IMR-90 (cell line): ENCODE measurements around the gene RBFOX2. TPM values are rescaled to one million over a fixed set of nuclear protein-coding genes. Genes with fewer than 3 reads are reported as not detected.

Experiments used
- ATAC-seq: fragments of 200-7000 bp; cut with Tn5 transposase; 2 replicates; pipeline ENCODE4 v1.9.1; 2020; ENCODE audit warnings: low read depth, mild to moderate bottlenecking, moderate library complexity
- BruUV-seq: library from RNA; stranded (reverse); fragments of 400-500 nt; replicated peaks from 2 replicates; lab custom pipeline; 2021; lab: Mats Ljungman, UMichigan
- CTCF ChIA-PET: fragments of 300-600 bp; formaldehyde crosslinking; extraction: SDS; loops from one replicate; lab custom pipeline; 2021; ENCODE audit warnings: antibody characterized with exemption; lab: Yijun Ruan, JAX
- POLR2A ChIA-PET: fragments of 300-600 bp; sonication (Branson Sonifier 250); formaldehyde crosslinking; loops from one replicate; lab custom pipeline; 2022; ENCODE audit warnings: antibody characterized with exemption; ENCODE audit not compliant: unreplicated experiment; lab: Charles Lee
- DNase-seq: peaks from one replicate; pipeline ENCODE4 v3.0.0; 2013
- H2AFZ ChIP-seq: replicated peaks from 2 replicates; pipeline ENCODE3; 2013; ENCODE audit warnings: low read length, mild to moderate bottlenecking; ENCODE audit not compliant: poor library complexity
- H2AK5ac ChIP-seq: 2 replicates; pipeline ENCODE4 v1.6.1; 2013; ENCODE audit warnings: low read depth, low read length, inconsistent platforms
- H2AK9ac ChIP-seq: replicated peaks from 2 replicates; pipeline ENCODE3; 2013; ENCODE audit warnings: mild to moderate bottlenecking, low read depth, low read length, moderate library complexity; ENCODE audit not compliant: poor library complexity
- H2BK120ac ChIP-seq: 2 replicates; pipeline ENCODE4 v1.6.1; 2013; ENCODE audit warnings: low read depth, low read length, inconsistent platforms
- H2BK15ac ChIP-seq: 3 replicates; pipeline ENCODE4 v1.6.1; 2013; ENCODE audit warnings: low read depth, low read length, inconsistent platforms
- H2BK20ac ChIP-seq: 2 replicates; pipeline ENCODE4 v1.6.1; 2013; ENCODE audit warnings: low read depth, mild to moderate bottlenecking, inconsistent platforms, low read length, moderate library complexity
- H2BK5ac ChIP-seq: 2 replicates; pipeline ENCODE4 v1.6.1; 2013; ENCODE audit warnings: mild to moderate bottlenecking, low read depth, low read length, inconsistent platforms; ENCODE audit not compliant: poor library complexity, severe bottlenecking
- H3K14ac ChIP-seq: replicated peaks from 2 replicates; pipeline ENCODE4 v1.6.1; 2013; ENCODE audit warnings: low read depth, low read length, inconsistent platforms
- H3K18ac ChIP-seq: 2 replicates; pipeline ENCODE4 v1.6.1; 2013; ENCODE audit warnings: low read depth, low read length, control low read depth
- H3K23ac ChIP-seq: 2 replicates; pipeline ENCODE4 v1.6.1; 2013; ENCODE audit warnings: low read depth, low read length, inconsistent platforms
- H3K27ac ChIP-seq: 2 replicates; pipeline ENCODE4 v1.5.1; 2013; ENCODE audit warnings: mild to moderate bottlenecking, control low read depth, low read length; ENCODE audit not compliant: insufficient read depth
- H3K27me3 ChIP-seq: 2 replicates; pipeline ENCODE4 v1.6.1; 2013; ENCODE audit warnings: low read length; ENCODE audit not compliant: control insufficient read depth, insufficient read depth
- H3K36me3 ChIP-seq: 2 replicates; pipeline ENCODE4 v1.6.1; 2013; ENCODE audit warnings: low read length, mixed read lengths; ENCODE audit not compliant: control insufficient read depth, insufficient read depth
- H3K4ac ChIP-seq: 2 replicates; pipeline ENCODE4 v1.6.1; 2013; ENCODE audit warnings: low read depth, low read length, inconsistent platforms
- H3K4me1 ChIP-seq: 2 replicates; pipeline ENCODE4 v1.6.1; 2013; ENCODE audit warnings: low read length, mixed read lengths; ENCODE audit not compliant: control insufficient read depth, insufficient read depth
- H3K4me2 ChIP-seq: 2 replicates; pipeline ENCODE4 v1.6.1; 2013; ENCODE audit warnings: low read depth, mild to moderate bottlenecking, control low read depth, low read length, moderate library complexity
- H3K4me3 ChIP-seq: 2 replicates; pipeline ENCODE4 v1.5.1; 2013; ENCODE audit warnings: low read depth, mild to moderate bottlenecking, control low read depth, low read length, moderate library complexity; ENCODE audit not compliant: insufficient read depth
- H3K56ac ChIP-seq: 2 replicates; pipeline ENCODE4 v1.6.1; 2013; ENCODE audit warnings: low read length, inconsistent platforms; ENCODE audit not compliant: insufficient read depth; ENCODE audit errors: extremely low read depth
- H3K79me1 ChIP-seq, 2 experiments: 2 replicates each; pipeline ENCODE4 v1.6.1; 2013; ENCODE audit warnings: low read length in 2 of 2, inconsistent platforms in 1 of 2, low read depth in 1 of 2
- H3K9ac ChIP-seq: 2 replicates; pipeline ENCODE4 v1.6.1; 2013; ENCODE audit warnings: low read depth, low read length, control low read depth
- H3K9me1 ChIP-seq: 2 replicates; pipeline ENCODE4 v1.6.1; 2013; ENCODE audit warnings: low read length, inconsistent platforms; ENCODE audit not compliant: insufficient read depth
- H3K9me3 ChIP-seq: 2 replicates; pipeline ENCODE4 v1.6.1; 2013; ENCODE audit warnings: low read length; ENCODE audit not compliant: control insufficient read depth, insufficient read depth
- H4K20me1 ChIP-seq: 2 replicates; pipeline ENCODE4 v1.6.1; 2013; ENCODE audit warnings: low read length, inconsistent platforms; ENCODE audit not compliant: insufficient read depth
- H4K5ac ChIP-seq: 2 replicates; pipeline ENCODE4 v1.6.1; 2013; ENCODE audit warnings: mild to moderate bottlenecking, low read depth, low read length, control low read depth
- H4K8ac ChIP-seq, 2 experiments: 2 replicates each; pipeline ENCODE4 v1.6.1; 2013; ENCODE audit warnings: low read depth in 2 of 2, low read length in 2 of 2, control low read depth in 1 of 2, inconsistent platforms in 1 of 2
- H4K91ac ChIP-seq: 2 replicates; pipeline ENCODE4 v1.6.1; 2013; ENCODE audit warnings: low read depth, low read length, inconsistent platforms; ENCODE audit not compliant: insufficient read depth
- FOS ChIP-seq: fragments of 150-350 bp; IDR thresholded peaks from 2 replicates; pipeline ENCODE4 v1.6.1; 2016; ENCODE audit warnings: low read depth, low read length
- RFX5 ChIP-seq: IDR thresholded peaks from 2 replicates; pipeline ENCODE4 v1.8.0; 2012; ENCODE audit warnings: low read depth, mild to moderate bottlenecking, low read length, moderate library complexity
- WGBS, 2 experiments: methylation state at CpG; one replicate each; pipeline versions ENCODE4 v1.1.5 to v1.1.7; 2013; ENCODE audit warnings: missing lambda C conversion rate in 2 of 2; ENCODE audit not compliant: insufficient read length in 1 of 2; ENCODE audit errors: extremely low coverage in 2 of 2; 5-methylcytosine and 5-hydroxymethylcytosine counted together
- dilution Hi-C: fragments of 300-500 bp; cut with HindIII; formaldehyde crosslinking; loops from one replicate; pipeline ENCODE4 v1.14.3; 2018; ENCODE audit warnings: low sequenced_read_pairs; ENCODE audit not compliant: unreplicated experiment
- in situ Hi-C: fragments of 300-500 bp; cut with MboI; formaldehyde crosslinking; loops from 3 replicates; pipeline ENCODE4 v1.14.3; 2019; ENCODE audit warnings: low sequenced_read_pairs, inconsistent platforms, mixed read lengths
- intact Hi-C: fragments of 100-400 bp; cut with micrococcal nuclease; formaldehyde crosslinking; loops from 2 replicates; pipeline ENCODE4 v1.10.0; 2022
- polyA plus RNA-seq, 3 experiments: library from polyadenylated mRNA; depleted of rRNA; stranded (reverse); fragments of >200 nt; gene quantifications; 2 replicates each; pipeline ENCODE4 v1.2.3, GENCODE V29; 2012; ENCODE audit warnings: low replicate concordance in 1 of 3
- total RNA-seq: library from RNA; depleted of rRNA; stranded (reverse); fragments of >200 nt; gene quantifications from 2 replicates; pipeline ENCODE4 v1.2.3, GENCODE V29; 2012

The RBFOX2 gene
- total and polyA plus RNA-seq, 2 of the 4 experiments (the other 2 are of a cell fraction): 146 to 178 TPM

DNA sequence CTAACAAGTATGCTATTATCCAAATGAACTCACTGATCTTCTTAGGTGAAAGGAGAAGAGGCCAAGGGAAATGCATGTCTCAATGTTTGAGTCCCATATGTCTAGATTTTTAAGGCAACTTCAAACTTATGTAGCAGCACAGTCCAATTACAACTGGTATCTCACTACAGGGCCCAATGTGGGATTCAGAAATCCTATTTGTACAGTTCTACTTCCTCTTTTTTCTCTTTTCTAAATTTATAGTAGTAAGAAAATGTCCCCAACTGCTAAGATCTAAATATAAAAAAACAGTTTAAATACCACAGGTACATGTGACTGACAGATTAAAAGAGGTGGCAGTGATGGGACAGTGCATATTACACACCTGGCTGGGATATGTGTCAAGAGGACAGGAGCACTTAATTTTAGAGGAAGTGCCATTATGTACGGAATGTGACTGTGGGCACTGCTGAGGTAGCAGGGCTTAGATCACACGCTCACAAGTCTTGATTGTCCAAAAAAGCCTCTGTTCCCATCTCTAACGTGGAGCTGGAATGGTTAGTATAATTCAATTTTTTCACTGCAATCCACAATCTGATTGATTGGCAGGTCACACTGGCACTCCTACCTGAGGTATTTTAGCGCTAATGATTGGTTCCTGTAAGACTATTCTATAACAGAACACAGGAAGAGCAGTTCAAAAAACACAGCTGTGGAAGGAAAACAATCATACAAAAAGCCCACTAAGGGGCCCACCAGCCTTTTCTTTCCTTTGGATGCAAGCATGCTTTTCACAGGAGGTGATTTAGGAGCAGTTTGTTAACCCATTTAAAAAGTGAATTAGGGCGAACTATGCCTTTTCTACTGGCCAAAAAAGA is 276.4 kb downstream of the RBFOX2 start:
- no peak overlapping the region for H3K56ac ChIP-seq
- H3K9me3 ChIP-seq: no peaks in the 10 kb centered on the region
- dilution Hi-C loops (no loop called here), in situ Hi-C loops (no loop called here), intact Hi-C loops (no loop called here)
- H3K14ac ChIP-seq: no peak overlapping the region
- H4K8ac ChIP-seq: no peak overlapping the region; a peak in 1 of 4 replicates
- ChIA-PET CTCF (no interaction called here), POLR2A (no interaction called here)
- H3K18ac ChIP-seq: peak overlapping the region; percentile 62; the same call in 1 of the 2 replicates
- H3K4me1 ChIP-seq: peaks cover 7% of the 10 kb centered on the region
- ATAC-seq (no peak), DNase-seq (no peak)
- no peak overlapping the region for H2AK5ac ChIP-seq
- no peak overlapping the region for H3K9ac ChIP-seq
- no peak overlapping the region for H2AFZ ChIP-seq
- H3K27ac ChIP-seq: no peak overlapping the region
- H4K20me1 ChIP-seq: no peaks in the 10 kb centered on the region
- BruUV-seq: no TSS peak
- no peak overlapping the region for H3K4ac ChIP-seq
- peak overlapping the region; percentile 2 for H2BK5ac ChIP-seq
- peaks cover 14 to 46% of the 10 kb centered on the region in 2 experiments for H3K79me1 ChIP-seq
- no peaks in the 10 kb centered on the region for H3K27me3 ChIP-seq
- no peak overlapping the region for H3K4me3 ChIP-seq
- H3K9me1 ChIP-seq: peaks cover 9% of the 10 kb centered on the region
- H2BK20ac ChIP-seq: no peak overlapping the region
- H2BK120ac ChIP-seq: no peak overlapping the region
- no peak overlapping the region for H4K91ac ChIP-seq
- H4K5ac ChIP-seq: 0 out of 2 replicates have a peak overlapping the region, but pooled peaks have one; percentile 41
- peaks cover 11% of the 10 kb centered on the region for H3K36me3 ChIP-seq
- TF ChIP-seq RFX5 (no peak), FOS (no peak)
- no peak overlapping the region for H3K23ac ChIP-seq
- no peak overlapping the region for H2BK15ac ChIP-seq
- H2AK9ac ChIP-seq: no peak overlapping the region
- no CpG with 5 or more reads among the region's 5 CpGs for WGBS, 2 experiments
- H3K4me2 ChIP-seq: peak overlapping the region; percentile 79
